Activated CD4-positive, alpha-beta T cell treated with anti-CD3 and anti-CD28 coated beads, Interleukin-2, amount 50 U/mL, for 16 hours (primary cell): ENCODE measurements around the gene HGFAC.

Source experiments
- DNase-seq: peaks from one replicate; pipeline ENCODE4 v3.0.0-alpha.2; 2020

The HGFAC gene

GRCh38 chr4:3427134-3427476 is 14.7 kb upstream of the HGFAC start:
- no peak for DNase-seq

GRCh38 chr4:3427706-3428446 is 13.9 kb upstream of the HGFAC start:
- no peak for DNase-seq

DNA sequence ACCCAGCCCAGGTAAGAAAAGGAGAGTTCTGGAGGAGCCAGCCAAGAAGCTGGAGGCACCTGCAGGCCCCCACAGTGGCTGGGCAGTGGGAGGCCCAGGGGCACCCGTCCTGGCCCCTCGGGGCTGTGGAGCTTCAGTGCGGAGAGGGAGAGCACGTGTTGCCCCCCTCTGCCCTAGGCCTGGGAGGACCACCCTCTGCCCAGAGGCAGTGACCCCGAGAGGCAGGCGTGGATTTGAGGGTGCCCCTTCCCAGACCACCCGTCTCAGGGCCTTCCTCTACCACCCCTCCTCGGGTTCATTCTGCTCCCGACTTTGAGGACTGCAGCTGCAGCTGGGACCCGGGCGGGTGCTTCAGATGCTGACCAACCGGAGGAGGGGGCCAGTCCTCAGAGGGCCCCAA is 12.1 kb upstream of the HGFAC start:
- no peak for DNase-seq

DNA sequence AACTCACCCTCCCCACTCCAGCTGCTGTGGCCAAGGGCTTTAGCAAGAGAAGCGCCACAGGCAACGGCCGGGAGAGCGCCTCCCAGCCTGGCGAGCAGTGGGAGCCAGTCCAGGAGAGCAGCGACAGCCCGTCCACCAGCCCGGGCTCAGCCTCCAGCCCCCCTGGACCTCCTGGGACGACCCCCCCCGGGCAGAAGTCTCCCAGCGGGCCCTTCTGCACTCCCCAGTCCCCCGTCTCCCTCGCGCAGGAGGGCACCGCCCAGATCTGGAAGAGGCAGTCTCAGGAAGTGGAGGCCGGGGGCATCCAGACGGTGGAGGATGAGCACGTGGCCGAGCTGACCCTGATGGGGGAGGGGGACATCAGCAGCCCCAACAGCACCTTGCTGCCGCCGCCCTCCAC is 11.2 kb upstream of the HGFAC start:
- no peak for DNase-seq

- no peak for DNase-seq
Measured at GRCh38 chr4:3431446-3431993, 10.2 kb upstream of the HGFAC start.

DNA sequence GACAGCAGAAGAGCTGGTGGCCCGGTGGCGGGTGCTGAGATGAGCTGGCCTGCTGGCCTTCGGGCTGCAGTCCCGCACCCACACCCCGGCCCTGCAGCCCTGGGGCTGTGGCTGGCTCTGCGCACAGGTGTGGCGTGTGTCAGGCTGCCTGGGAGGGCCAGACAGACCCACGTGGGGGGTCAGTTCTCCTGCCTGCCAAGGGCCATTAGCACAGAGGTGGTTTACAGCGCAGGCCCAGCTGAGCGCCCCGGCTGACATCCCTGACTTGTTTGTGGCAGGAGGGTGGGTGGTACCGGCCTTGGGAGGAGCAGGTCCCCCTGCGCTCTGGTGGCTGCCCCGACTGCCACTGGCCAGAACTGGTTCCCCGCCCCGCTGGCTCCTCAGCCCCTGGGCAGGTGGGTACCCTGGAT is 9.4 kb upstream of the HGFAC start:
- DNase-seq = no peak

- no peak for DNase-seq
Measured at GRCh38 chr4:3433138-3433869, 8.5 kb upstream of the HGFAC start.

- no peak for DNase-seq
Measured at GRCh38 chr4:3434881-3435685, 6.7 kb upstream of the HGFAC start.

- no peak for DNase-seq
Measured at GRCh38 chr4:3435686-3435956, 6.1 kb upstream of the HGFAC start.

GRCh38 chr4:3436048-3436797 is 5.5 kb upstream of the HGFAC start:
- no peak for DNase-seq

- DNase-seq = peak; percentile 16
Measured at GRCh38 chr4:3436798-3437581, 4.8 kb upstream of the HGFAC start.

- no peak for DNase-seq
Measured at GRCh38 chr4:3437582-3437936, 4.2 kb upstream of the HGFAC start.

DNA sequence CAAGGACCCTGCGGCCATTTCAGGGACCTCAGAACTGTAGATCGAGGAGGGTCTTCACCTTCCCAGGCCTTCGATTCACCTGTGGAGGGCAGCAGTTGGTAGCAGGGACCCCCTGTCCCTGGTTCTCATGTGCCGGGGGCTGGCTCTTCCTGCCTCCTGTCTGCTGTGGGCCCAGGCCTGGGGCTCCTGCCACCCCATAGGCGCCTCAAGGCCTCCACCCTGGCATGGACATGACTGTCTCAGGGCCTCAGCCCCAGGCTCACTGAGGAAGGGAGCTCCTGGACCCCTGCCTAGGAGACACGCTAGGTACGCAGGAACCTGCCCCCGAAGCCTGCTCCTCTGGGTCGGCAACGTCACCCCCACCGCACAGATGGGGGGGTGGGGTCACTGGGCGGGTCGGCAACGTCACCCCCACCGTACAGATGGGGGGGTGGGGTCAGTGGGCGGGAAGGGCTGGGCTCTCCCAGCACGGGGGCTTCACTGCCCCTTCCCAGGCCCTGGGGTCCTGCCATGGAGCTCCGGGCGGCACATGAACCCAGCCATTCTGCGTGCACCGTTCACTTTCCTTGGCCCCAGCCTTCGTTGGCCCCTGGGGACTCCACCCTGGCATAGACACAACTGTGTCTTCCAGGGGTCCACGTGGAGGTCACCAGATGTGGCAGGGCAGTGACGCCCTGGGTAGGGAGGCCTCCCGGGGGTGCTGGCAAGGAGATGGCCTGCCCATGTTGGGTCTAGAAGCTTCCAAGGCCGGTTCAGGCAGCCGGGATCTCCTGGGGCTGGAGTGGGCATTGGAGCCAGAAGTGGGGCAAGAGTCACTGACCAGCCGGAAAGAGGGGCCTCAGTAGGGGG is 3.5 kb upstream of the HGFAC start:
- no peak for DNase-seq

DNA sequence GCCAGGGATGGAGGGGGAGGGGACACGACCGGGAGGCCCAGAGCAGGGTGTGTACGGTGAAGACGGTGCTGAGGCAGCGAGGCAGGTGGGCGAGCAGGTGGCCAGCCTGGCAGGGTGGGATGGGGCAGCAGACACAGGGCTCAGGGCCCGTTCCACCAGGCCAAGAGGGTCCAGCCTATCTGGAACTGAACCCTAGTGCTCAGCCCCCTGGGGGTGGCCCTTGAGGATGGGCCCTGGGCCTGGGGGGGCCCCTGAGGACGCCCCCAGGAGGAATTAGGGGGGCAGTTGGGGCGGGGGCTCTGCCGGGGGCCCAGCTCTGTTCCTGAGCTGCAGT is 3.0 kb upstream of the HGFAC start:
- DNase-seq = no peak

DNA sequence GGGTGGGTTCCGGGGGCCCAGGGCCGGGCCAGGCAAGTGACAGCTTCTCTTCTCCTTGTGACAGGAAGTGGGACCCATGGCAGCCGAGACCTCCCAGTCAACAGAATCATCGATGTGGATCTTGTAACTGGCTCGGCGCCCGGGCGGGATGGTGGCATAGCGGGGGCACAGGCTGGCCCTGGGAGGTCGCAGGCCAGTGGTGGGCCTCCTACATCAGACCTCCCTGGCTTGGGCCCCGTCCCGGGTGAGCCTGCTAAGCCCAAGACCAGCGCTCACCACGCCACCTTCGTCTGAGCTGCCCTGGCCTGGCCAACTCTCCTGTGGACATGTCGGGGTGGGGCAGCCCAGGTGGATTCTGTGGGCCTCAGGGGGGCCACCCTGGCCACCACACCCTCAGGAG is 2.4 kb upstream of the HGFAC start:
- no peak for DNase-seq

DNA sequence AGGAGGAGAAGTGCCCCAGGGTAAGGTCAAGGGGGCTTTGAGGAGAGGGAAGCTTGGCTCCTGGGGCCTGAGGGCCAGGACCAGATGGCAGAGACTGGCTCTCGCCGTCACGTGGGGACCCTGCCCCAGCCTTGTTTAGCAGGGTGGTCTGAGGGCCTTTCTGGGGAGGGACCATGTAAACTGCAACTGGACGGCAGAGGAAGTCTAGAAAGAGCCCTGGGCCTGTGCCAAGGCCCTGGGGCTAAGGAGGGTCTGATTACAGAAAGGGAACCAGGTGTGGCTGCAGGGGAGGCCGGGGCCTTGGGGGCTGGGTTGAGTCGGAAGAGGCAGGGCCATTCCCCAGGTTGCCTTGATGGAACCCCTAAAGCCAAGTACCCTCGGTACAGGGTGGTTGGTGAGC is 1.8 kb upstream of the HGFAC start:
- no peak for DNase-seq

DNA sequence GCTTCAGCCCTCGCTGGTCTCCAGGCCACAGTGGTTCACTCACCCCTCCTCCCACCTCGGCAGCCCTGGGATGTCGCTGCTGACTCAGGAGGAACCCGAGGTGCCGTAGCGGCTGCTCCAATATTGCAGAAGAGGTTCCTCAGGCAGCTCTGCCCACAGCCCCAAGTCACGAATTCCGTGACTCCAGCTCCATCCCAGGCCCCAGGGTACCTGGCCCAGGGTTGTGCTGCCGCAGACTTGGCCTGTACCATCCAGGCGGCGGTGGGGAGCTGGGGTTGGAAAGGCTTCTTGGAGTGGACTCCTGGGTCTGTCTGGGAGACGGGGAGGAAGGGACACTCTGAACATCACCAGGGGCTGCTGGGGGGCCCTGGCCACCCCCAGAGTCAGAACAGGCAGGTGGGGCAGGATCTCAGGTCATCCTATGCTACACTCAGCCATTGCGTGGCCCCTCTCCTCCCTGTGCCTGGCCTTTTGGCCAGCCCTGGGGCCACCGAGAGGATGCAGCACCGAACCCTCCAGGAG is 728 bp upstream of the HGFAC start:
- DNase-seq = no peak

GRCh38 chr4:3442460-3442958 is 741 bp downstream of the HGFAC start:
- no peak for DNase-seq

DNA sequence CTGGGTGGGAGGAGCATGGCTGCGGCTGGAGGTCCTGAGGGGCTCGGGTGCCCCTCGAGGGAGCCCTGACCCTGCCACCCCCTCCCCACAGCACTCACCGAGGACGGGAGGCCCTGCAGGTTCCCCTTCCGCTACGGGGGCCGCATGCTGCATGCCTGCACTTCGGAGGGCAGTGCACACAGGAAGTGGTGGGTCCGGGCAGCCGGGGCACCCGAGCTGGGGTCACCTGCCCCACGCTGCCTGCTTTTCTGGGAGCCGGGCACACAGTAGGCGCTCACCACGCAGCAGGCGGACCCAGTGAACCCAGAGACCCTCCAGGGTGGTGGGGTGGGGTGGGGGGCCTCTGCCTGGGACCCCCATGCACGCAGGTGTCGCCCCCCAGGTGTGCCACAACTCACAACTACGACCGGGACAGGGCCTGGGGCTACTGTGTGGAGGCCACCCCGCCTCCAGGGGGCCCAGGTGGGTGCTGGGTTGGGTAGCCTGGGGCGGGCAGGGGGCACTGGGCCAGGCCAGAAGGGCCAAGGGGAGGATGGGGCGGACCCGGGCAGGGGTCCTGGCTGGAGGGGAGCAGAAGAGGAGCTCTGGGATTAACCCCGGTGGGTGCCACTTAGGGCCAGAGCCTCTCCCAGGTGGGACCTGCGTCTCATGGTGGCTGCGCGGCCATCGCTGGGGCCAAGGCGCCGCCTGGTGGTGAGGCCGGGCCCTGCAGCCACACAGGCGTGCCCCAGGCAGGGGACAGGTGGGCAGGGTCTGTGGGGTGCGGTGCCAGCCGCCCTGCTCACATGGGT is 1.4 kb downstream of the HGFAC start:
- DNase-seq = peak; percentile 61

DNA sequence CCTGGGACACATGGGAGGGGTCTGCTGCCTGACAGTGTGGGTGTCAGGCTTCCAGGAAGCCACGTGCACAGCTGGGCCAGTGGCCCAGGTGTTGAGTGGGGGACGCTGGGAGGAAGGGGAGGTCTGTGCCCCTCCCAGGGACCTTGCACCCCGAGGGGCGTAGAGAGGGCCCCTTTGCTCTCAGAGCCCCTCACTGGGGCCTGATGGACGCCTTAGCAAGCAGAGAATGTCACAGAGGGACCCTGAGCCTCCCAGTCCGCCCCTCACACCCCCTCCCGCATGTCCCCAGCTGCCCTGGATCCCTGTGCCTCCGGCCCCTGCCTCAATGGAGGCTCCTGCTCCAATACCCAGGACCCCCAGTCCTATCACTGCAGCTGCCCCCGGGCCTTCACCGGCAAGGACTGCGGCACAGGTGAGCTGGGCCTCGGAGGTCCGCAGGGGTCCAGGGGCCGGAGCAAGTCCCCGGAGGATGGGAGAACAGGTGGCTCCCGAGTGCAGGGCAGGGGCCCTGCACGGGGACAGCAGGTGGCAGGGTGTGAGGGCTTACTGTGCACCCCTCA is 2.1 kb downstream of the HGFAC start:
- no peak for DNase-seq
